Tibial nerve (tissue), 3 donors: Measurements from ENCODE around the gene BRI3.
A peak's percentile ranks its signal among the peaks of the same experiment; 100 is the strongest.

Source experiments
- POLR2A ChIP-seq, 2 donors: fragments of 450-650 bp; IDR thresholded peaks; one replicate each; pipeline ENCODE4 v1.6.1; 2017; ENCODE audit warnings: antibody characterized with exemption in 2 of 2, mild to moderate bottlenecking in 2 of 2, moderate library complexity in 2 of 2
- TF ChIP-seq, protein P1 (sequence below), 5 experiments: fragments of 200-600 bp in 3 of 5; fragments of 450-650 bp in 2 of 5; sonication (generic) in 3 of 5; IDR thresholded peaks; one replicate each; pipeline ENCODE4 v1.5.1; 2016 to 2019; ENCODE audit warnings: antibody characterized with exemption in 5 of 5, mild to moderate bottlenecking in 3 of 5, moderate library complexity in 2 of 5

DNA sequence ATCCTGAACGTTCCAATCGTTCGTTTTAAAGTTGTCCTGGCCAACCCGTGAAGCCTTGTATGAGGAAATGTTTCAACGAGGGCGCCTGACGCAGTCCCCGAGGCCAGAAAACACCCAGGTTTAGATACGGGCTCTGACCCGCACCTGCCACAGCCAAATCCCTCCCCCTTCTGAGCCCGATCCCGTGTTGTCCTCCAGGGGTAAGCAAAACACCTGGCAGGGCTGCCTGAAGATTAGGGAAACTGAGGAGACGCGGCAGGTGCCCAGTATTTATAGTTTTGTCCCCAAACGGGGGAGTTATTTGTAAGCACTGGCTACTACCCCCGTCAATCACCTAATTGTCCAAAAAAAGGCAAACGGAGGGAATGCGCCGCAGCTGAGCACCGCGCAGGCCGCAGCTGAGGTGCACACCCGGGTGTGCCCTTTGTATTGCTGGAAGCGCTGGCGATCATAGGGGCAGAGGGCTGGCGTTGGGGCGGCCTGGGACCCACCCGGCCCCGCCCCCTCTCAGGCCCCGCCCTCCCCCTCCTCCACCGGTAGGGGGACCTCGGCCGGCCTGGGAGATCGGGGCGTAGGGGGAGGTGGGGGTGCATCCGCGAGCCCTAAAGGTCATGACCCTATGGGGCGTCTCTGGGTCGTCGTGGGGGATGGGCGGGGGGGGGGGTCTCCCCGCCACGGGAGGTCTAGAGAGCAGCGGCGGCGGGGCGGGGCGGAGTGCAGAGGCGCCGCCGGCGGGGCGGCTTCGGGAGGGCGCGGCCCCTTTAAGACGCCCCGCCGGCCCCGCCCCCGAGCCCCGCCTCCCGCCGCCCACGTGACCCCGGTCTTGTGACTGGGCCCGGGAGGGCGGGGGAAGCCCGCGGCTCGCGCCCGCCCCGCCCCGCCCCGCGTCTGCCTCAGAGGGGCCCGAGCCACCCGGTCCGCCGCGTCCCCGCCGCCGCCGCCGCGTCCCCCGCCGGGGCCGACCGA is at the start of gene BRI3:
- TF ChIP-seq, protein P1, sequence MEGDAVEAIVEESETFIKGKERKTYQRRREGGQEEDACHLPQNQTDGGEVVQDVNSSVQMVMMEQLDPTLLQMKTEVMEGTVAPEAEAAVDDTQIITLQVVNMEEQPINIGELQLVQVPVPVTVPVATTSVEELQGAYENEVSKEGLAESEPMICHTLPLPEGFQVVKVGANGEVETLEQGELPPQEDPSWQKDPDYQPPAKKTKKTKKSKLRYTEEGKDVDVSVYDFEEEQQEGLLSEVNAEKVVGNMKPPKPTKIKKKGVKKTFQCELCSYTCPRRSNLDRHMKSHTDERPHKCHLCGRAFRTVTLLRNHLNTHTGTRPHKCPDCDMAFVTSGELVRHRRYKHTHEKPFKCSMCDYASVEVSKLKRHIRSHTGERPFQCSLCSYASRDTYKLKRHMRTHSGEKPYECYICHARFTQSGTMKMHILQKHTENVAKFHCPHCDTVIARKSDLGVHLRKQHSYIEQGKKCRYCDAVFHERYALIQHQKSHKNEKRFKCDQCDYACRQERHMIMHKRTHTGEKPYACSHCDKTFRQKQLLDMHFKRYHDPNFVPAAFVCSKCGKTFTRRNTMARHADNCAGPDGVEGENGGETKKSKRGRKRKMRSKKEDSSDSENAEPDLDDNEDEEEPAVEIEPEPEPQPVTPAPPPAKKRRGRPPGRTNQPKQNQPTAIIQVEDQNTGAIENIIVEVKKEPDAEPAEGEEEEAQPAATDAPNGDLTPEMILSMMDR (IDR thresholded peaks at IDR 0.05), result no peak
- TF ChIP-seq POLR2A (IDR thresholded peaks at IDR 0.05), result peak; percentile 69 to 74
